Measurements from ENCODE around the gene RGS13. TPM values are rescaled to one million over a fixed set of nuclear protein-coding genes. Genes with fewer than 3 reads are reported as not detected.

Gene RGS13
- total RNA-seq, 2 donors from 2014 or later: 0.19 TPM; not detected in 1

Other genes starting within 250 kb of the RGS13 start
- 100 to 1,000 TPM in 1 of 2 donors, 10 to 100 TPM in 1; 64.7 to 151 TPM for gene RGS1, start 60.4 kb upstream of the RGS13 start, total RNA-seq
- 10 to 100 TPM; 11.7 to 22.8 TPM for gene RGS2, start 172.9 kb downstream of the RGS13 start, total RNA-seq